Measurements from ENCODE around the gene DDX42.
A peak's percentile ranks its signal among the peaks of the same experiment; 100 is the strongest.

Gene DDX42, protein sequence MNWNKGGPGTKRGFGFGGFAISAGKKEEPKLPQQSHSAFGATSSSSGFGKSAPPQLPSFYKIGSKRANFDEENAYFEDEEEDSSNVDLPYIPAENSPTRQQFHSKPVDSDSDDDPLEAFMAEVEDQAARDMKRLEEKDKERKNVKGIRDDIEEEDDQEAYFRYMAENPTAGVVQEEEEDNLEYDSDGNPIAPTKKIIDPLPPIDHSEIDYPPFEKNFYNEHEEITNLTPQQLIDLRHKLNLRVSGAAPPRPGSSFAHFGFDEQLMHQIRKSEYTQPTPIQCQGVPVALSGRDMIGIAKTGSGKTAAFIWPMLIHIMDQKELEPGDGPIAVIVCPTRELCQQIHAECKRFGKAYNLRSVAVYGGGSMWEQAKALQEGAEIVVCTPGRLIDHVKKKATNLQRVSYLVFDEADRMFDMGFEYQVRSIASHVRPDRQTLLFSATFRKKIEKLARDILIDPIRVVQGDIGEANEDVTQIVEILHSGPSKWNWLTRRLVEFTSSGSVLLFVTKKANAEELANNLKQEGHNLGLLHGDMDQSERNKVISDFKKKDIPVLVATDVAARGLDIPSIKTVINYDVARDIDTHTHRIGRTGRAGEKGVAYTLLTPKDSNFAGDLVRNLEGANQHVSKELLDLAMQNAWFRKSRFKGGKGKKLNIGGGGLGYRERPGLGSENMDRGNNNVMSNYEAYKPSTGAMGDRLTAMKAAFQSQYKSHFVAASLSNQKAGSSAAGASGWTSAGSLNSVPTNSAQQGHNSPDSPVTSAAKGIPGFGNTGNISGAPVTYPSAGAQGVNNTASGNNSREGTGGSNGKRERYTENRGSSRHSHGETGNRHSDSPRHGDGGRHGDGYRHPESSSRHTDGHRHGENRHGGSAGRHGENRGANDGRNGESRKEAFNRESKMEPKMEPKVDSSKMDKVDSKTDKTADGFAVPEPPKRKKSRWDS

GRCh38 chr17:63774141-63774968, at the start of gene DDX42:
DDX42 (plus strand) TSS chr17:63774170; CDS start chr17:63787050, 12,880 bp downstream.
- peak within 1 kb of the TSS; percentile 94 for H3K4me3 ChIP-seq (ENCODE audit: low read depth, low read length)
- no peaks in the 10 kb centered on the region for H3K9me3 ChIP-seq (ENCODE audit: severe bottlenecking)
- TF ChIP-seq, protein P1, sequence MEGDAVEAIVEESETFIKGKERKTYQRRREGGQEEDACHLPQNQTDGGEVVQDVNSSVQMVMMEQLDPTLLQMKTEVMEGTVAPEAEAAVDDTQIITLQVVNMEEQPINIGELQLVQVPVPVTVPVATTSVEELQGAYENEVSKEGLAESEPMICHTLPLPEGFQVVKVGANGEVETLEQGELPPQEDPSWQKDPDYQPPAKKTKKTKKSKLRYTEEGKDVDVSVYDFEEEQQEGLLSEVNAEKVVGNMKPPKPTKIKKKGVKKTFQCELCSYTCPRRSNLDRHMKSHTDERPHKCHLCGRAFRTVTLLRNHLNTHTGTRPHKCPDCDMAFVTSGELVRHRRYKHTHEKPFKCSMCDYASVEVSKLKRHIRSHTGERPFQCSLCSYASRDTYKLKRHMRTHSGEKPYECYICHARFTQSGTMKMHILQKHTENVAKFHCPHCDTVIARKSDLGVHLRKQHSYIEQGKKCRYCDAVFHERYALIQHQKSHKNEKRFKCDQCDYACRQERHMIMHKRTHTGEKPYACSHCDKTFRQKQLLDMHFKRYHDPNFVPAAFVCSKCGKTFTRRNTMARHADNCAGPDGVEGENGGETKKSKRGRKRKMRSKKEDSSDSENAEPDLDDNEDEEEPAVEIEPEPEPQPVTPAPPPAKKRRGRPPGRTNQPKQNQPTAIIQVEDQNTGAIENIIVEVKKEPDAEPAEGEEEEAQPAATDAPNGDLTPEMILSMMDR (IDR thresholded peaks at IDR 0.05; ENCODE audit: low read depth, low read length): no peak
- peak within 1 kb of the TSS; percentile 98 for H3K27ac ChIP-seq
- DNase-seq: peak; percentile 96
- H3K36me3 ChIP-seq: peaks cover 65% of the 10 kb centered on the region
- H3K27me3 ChIP-seq (ENCODE audit: insufficient read depth, low read depth, severe bottlenecking): no peaks in the 10 kb centered on the region

- Histone ChIP-seq H3K4me3 (ENCODE audit: low read depth, low read length) (no peak overlapping the region), H3K36me3 (no peaks in the 10 kb centered on the region), H3K27ac (no peak overlapping the region), H3K27me3 (ENCODE audit: insufficient read depth, low read depth, severe bottlenecking) (no peaks in the 10 kb centered on the region), H3K9me3 (ENCODE audit: severe bottlenecking) (no peaks in the 10 kb centered on the region)
- DNase-seq: no peak
- TF ChIP-seq, protein P1 (IDR thresholded peaks at IDR 0.05; ENCODE audit: low read depth, low read length): no peak
Observed at GRCh38 chr17:63735691-63736090, 38.3 kb upstream of the DDX42 start.

DNA sequence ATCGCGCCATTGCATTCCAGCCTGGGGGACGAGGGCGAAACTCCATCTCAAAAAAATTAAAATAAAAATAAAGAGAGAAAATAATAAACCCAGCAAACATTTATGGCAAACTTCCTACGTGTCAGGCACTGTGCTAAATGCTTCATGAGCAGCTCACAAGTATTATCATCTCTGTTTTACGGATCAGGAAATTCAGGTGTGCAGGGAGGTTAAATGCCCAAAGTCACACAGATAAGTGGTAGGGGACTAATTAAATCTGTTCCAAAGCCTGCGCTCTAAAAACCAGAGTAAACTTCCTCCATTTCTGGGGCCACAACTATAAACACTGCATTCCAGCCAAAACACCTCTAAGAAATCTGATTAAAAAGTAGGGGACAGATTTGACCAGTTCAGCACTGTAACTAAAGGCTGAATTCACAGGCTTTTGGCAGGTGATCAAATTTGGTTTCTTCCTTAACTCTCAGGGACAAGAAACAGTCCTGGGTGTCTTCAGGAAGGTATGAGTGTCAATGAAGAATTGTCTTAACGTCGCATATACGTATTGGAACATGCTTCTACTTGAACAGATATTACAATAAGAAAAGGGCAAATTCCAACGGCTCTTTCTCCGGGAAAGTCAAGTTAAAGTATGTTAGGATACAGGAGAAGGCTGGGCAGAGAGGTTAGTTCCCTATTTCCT, 33.4 kb upstream of the DDX42 start:
- Histone ChIP-seq H3K36me3 (peaks cover 4% of the 10 kb centered on the region), H3K27ac (peak overlapping the region; percentile 91), H3K27me3 (ENCODE audit: insufficient read depth, low read depth, severe bottlenecking) (no peaks in the 10 kb centered on the region), H3K4me3 (ENCODE audit: low read depth, low read length) (peak overlapping the region; percentile 96), H3K9me3 (ENCODE audit: severe bottlenecking) (no peaks in the 10 kb centered on the region)
- TF ChIP-seq, protein P1 (IDR thresholded peaks at IDR 0.05; ENCODE audit: low read depth, low read length): no peak
- no peak for DNase-seq

DNA sequence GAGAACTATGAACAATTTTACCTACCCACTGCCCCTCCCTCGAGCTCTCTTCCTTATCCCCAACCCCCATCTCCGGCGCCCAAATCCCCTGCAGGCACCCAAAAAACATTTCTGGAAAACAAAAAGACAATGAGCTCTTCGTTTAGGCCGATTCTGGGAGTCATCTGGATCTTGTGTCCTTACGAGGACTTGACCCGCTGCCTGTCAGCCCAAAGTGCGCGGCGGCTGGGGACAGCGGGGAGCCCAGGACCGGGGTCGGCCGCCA, 32.9 kb upstream of the DDX42 start:
- Histone ChIP-seq H3K9me3 (ENCODE audit: severe bottlenecking) (no peaks in the 10 kb centered on the region), H3K4me3 (ENCODE audit: low read depth, low read length) (peak overlapping the region; percentile 96), H3K27ac (peak overlapping the region; percentile 91), H3K36me3 (peaks cover 9% of the 10 kb centered on the region), H3K27me3 (ENCODE audit: insufficient read depth, low read depth, severe bottlenecking) (no peaks in the 10 kb centered on the region)
- no peak for DNase-seq
- TF ChIP-seq, protein P1 (IDR thresholded peaks at IDR 0.05; ENCODE audit: low read depth, low read length): no peak
